CD4-positive, alpha-beta memory T cell (primary cell): ENCODE measurements around the gene TRRAP. TPM values are rescaled to one million over a fixed set of nuclear protein-coding genes. Genes with fewer than 3 reads are reported as not detected.

Experiments
- CTCF ChIA-PET: fragments of 350-600 bp; sonication (Branson Sonifier 250); formaldehyde crosslinking; loops from one replicate; lab custom pipeline; 2021; ENCODE audit warnings: inconsistent platforms; ENCODE audit not compliant: partially characterized antibody; lab: Charles Lee
- POLR2A ChIA-PET: fragments of 350-600 bp; sonication (Branson Sonifier 250); formaldehyde crosslinking; loops from one replicate; lab custom pipeline; 2021; ENCODE audit not compliant: partially characterized antibody; lab: Charles Lee
- DNase-seq, 5 donors: peaks; one replicate each; pipeline versions ENCODE4 v3.0.0 to v3.0.0-alpha.2; 2020 to 2022; ENCODE audit warnings: mixed read lengths in 1 of 5
- H3K27ac ChIP-seq: one replicate; pipeline ENCODE4 v1.7.0; 2013; ENCODE audit warnings: low read depth, low read length
- H3K27me3 ChIP-seq: 2 replicates; pipeline ENCODE4 v1.7.0; 2013; ENCODE audit warnings: mild to moderate bottlenecking, low read length, moderate library complexity; ENCODE audit not compliant: insufficient read depth
- H3K36me3 ChIP-seq: 2 replicates; pipeline ENCODE4 v1.7.0; 2013; ENCODE audit warnings: mild to moderate bottlenecking, low read length, moderate library complexity; ENCODE audit not compliant: insufficient read depth
- H3K4me1 ChIP-seq: 2 replicates; pipeline ENCODE4 v1.7.0; 2013; ENCODE audit warnings: mild to moderate bottlenecking, low read length, moderate library complexity; ENCODE audit not compliant: insufficient read depth
- H3K4me3 ChIP-seq, 2 donors: one replicate each; pipeline ENCODE4 v1.7.0; 2013; ENCODE audit warnings: low read length in 2 of 2, mild to moderate bottlenecking in 1 of 2
- H3K9me3 ChIP-seq, 2 donors: one replicate each; pipeline ENCODE4 v1.7.0; 2013; ENCODE audit warnings: low read length in 2 of 2, control low read depth in 1 of 2; ENCODE audit not compliant: control insufficient read depth in 1 of 2
- H3K27ac Mint-ChIP-seq, 7 donors: one replicate each; pipeline ENCODE4 v1.8.0; 2020 to 2021; ENCODE audit warnings: mixed read lengths in 7 of 7, mild to moderate bottlenecking in 6 of 7, inconsistent platforms in 3 of 7, moderate library complexity in 3 of 7
- H3K27me3 Mint-ChIP-seq, 2 donors: one replicate each; pipeline ENCODE4 v1.8.0; 2020 to 2021; ENCODE audit warnings: mixed read lengths in 2 of 2
- H3K36me3 Mint-ChIP-seq, 2 donors: one replicate each; pipeline ENCODE4 v1.8.0; 2020 to 2021; ENCODE audit warnings: mixed read lengths in 2 of 2, inconsistent platforms in 1 of 2, mild to moderate bottlenecking in 1 of 2
- H3K4me1 Mint-ChIP-seq, 4 donors: one replicate each; pipeline ENCODE4 v1.8.0; 2020 to 2021; ENCODE audit warnings: mixed read lengths in 4 of 4, mild to moderate bottlenecking in 1 of 4
- H3K4me3 Mint-ChIP-seq, 8 donors: one replicate each; pipeline ENCODE4 v1.8.0; 2020 to 2021; ENCODE audit warnings: mixed read lengths in 8 of 8, mild to moderate bottlenecking in 7 of 8, moderate library complexity in 6 of 8, inconsistent platforms in 3 of 8
- H3K9me3 Mint-ChIP-seq, 8 donors: one replicate each; pipeline ENCODE4 v1.8.0; 2020 to 2021; ENCODE audit warnings: mixed read lengths in 8 of 8, mild to moderate bottlenecking in 5 of 8, inconsistent platforms in 3 of 8, moderate library complexity in 1 of 8
- intact Hi-C: fragments of 100-400 bp; cut with micrococcal nuclease; formaldehyde crosslinking; loops from one replicate; pipeline ENCODE4 v1.15.1; 2023
- polyA plus RNA-seq, 2 donors: library from polyadenylated mRNA; unstranded; fragments of 300-500 nt; fragmentation: Illumina TruSeq; gene quantifications; one replicate each; pipeline ENCODE4 v1.2.3, GENCODE V29; 2021
- total RNA-seq, 2 experiments: library from RNA; stranded (reverse); gene quantifications; one replicate each; pipeline ENCODE4 v1.2.3, GENCODE V29; 2021

TRRAP gene
- total and polyA plus RNA-seq, 4 experiments from 2014 or later = 0.42 to 89.9 (median 46.0) TPM

- Mint-ChIP-seq H3K27me3 (peaks cover 0 to 2% of the 10 kb centered on the region in 2 donors), H3K36me3 (no peaks in the 10 kb centered on the region), H3K9me3 (no peaks in the 10 kb centered on the region), H3K4me3 (no peak overlapping the region), H3K27ac (no peak overlapping the region), H3K4me1 (peaks cover 0 to 8% (median 3%) of the 10 kb centered on the region in 4 donors)
- Histone ChIP-seq H3K36me3 (no peaks in the 10 kb centered on the region), H3K27ac (no peak overlapping the region), H3K4me1 (peaks cover 19% of the 10 kb centered on the region), H3K27me3 (no peaks in the 10 kb centered on the region), H3K4me3 (no peak overlapping the region), H3K9me3 (no peaks in the 10 kb centered on the region)
- DNase-seq = no peak
- CTCF ChIA-PET = interaction anchor here (1.3 kb wide), 1 partner anchor 12 kb away, joined by 4 read pairs; the partner anchor contains the start of gene TRRAP
- intact Hi-C loops = no loop called here
- POLR2A ChIA-PET = interaction anchor here (1.2 kb wide), 1 partner anchor 12 kb away, joined by 3 read pairs; the partner anchor contains the start of gene TRRAP
Measured at GRCh38 chr7:98866765-98867164, 11.6 kb upstream of the TRRAP start.

GRCh38 chr7:98868450-98868849, 9.9 kb upstream of the TRRAP start:
- POLR2A ChIA-PET = no interaction called here
- no peaks in the 10 kb centered on the region for H3K9me3 ChIP-seq
- H3K27ac ChIP-seq = no peak overlapping the region
- H3K27ac Mint-ChIP-seq = peak overlapping the region in 1 of 7 donors; percentile 2
- intact Hi-C loops = no loop called here
- peaks cover 19% of the 10 kb centered on the region for H3K4me1 ChIP-seq
- CTCF ChIA-PET = no interaction called here
- H3K27me3 ChIP-seq = no peaks in the 10 kb centered on the region
- no peak overlapping the region for H3K4me3 ChIP-seq
- no peaks in the 10 kb centered on the region for H3K36me3 Mint-ChIP-seq
- H3K4me3 Mint-ChIP-seq = peak overlapping the region in 3 of 8 donors; percentile 25 to 64 (median 57)
- no peaks in the 10 kb centered on the region for H3K9me3 Mint-ChIP-seq
- H3K27me3 Mint-ChIP-seq = peaks cover 2% of the 10 kb centered on the region in 2 donors
- H3K36me3 ChIP-seq = no peaks in the 10 kb centered on the region
- no peak for DNase-seq
- peaks cover 0 to 8% (median 2%) of the 10 kb centered on the region in 4 donors for H3K4me1 Mint-ChIP-seq

GRCh38 chr7:98869027-98869596, 9.2 kb upstream of the TRRAP start:
- CTCF ChIA-PET = no interaction called here
- H3K4me3 ChIP-seq = no peak overlapping the region
- no peaks in the 10 kb centered on the region for H3K9me3 ChIP-seq
- no peak overlapping the region for H3K27ac ChIP-seq
- Mint-ChIP-seq H3K36me3 (no peaks in the 10 kb centered on the region), H3K27ac (peak overlapping the region in 1 of 7 donors; percentile 29), H3K4me1 (peaks cover 0 to 8% (median 2%) of the 10 kb centered on the region in 4 donors), H3K4me3 (peak overlapping the region; percentile 36 to 66 (median 50)), H3K27me3 (peaks cover 2% of the 10 kb centered on the region in 2 donors), H3K9me3 (no peaks in the 10 kb centered on the region)
- H3K27me3 ChIP-seq = no peaks in the 10 kb centered on the region
- DNase-seq = peak in 1 of 5 donors; percentile 41
- peaks cover 19% of the 10 kb centered on the region for H3K4me1 ChIP-seq
- intact Hi-C loops = no loop called here
- POLR2A ChIA-PET = interaction anchor here (1.4 kb wide), 1 partner anchor 11 kb away, joined by 5 read pairs; no protein-coding TSS in a partner anchor
- no peaks in the 10 kb centered on the region for H3K36me3 ChIP-seq

- Mint-ChIP-seq H3K4me3 (peak within 1 kb of the TSS; percentile 72 to 80 (median 78)), H3K27me3 (peaks cover 2% of the 10 kb centered on the region in 2 donors), H3K36me3 (no peaks in the 10 kb centered on the region), H3K27ac (peak within 1 kb of the TSS in 2 of 7 donors; percentile 19 to 29), H3K4me1 (peaks cover 0 to 8% (median 2%) of the 10 kb centered on the region in 4 donors), H3K9me3 (no peaks in the 10 kb centered on the region)
- Histone ChIP-seq H3K27me3 (no peaks in the 10 kb centered on the region), H3K27ac (no peak within 1 kb of the TSS), H3K36me3 (no peaks in the 10 kb centered on the region), H3K4me3 (peak within 1 kb of the TSS in 1 of 2 donors; percentile 24), H3K9me3 (no peaks in the 10 kb centered on the region), H3K4me1 (peaks cover 19% of the 10 kb centered on the region)
- DNase-seq = no peak
- ChIA-PET CTCF (interaction anchor here (0.6 to 1.5 kb wide), 2 partner anchors 10 to 1746 kb away, joined by 3 to 6 read pairs; partner anchors contain the start of gene TRRAP), POLR2A (interaction anchor here (1.4 kb wide), 1 partner anchor 10 kb away, joined by 5 read pairs; no protein-coding TSS in a partner anchor)
- intact Hi-C loops = no loop called here
Measured at GRCh38 chr7:98869597-98870120, 8.7 kb upstream of the TRRAP start, which contains the start of gene TMEM130. Gene TMEM130 (minus strand): TSS chr7:98870014. CDS start chr7:98869861, 153 bp downstream.

- H3K9me3 Mint-ChIP-seq = no peaks in the 10 kb centered on the region
- peak overlapping the region in 1 of 7 donors; percentile 19 for H3K27ac Mint-ChIP-seq
- peaks cover 0 to 8% (median 2%) of the 10 kb centered on the region in 4 donors for H3K4me1 Mint-ChIP-seq
Measured at GRCh38 chr7:98870121-98870651, 8.1 kb upstream of the TRRAP start.

GRCh38 chr7:98870807-98871491, 7.4 kb upstream of the TRRAP start:
- intact Hi-C loops = no loop called here
- Histone ChIP-seq H3K36me3 (no peaks in the 10 kb centered on the region), H3K9me3 (no peaks in the 10 kb centered on the region), H3K4me1 (peaks cover 19% of the 10 kb centered on the region), H3K4me3 (no peak overlapping the region), H3K27ac (no peak overlapping the region), H3K27me3 (no peaks in the 10 kb centered on the region)
- Mint-ChIP-seq H3K9me3 (no peaks in the 10 kb centered on the region), H3K4me1 (peaks cover 0 to 8% (median 2%) of the 10 kb centered on the region in 4 donors), H3K27ac (no peak overlapping the region), H3K4me3 (peak overlapping the region; percentile 72 to 80 (median 78)), H3K36me3 (no peaks in the 10 kb centered on the region), H3K27me3 (peaks cover 2 to 5% of the 10 kb centered on the region in 2 donors)
- DNase-seq = no peak
- ChIA-PET CTCF (interaction anchor here (0.8 to 1.6 kb wide), 3 partner anchors 8 to 31 kb away, joined by 4 to 6 read pairs (median 5); partner anchors contain the start of gene TRRAP), POLR2A (interaction anchor here (1.4 kb wide), 1 partner anchor 9 kb away, joined by 5 read pairs; no protein-coding TSS in a partner anchor)

More at GRCh38 chr7:98870121-98870651, 8.1 kb upstream of the TRRAP start:
- no peak overlapping the region for H3K27ac ChIP-seq
- DNase-seq = peak; percentile 33 to 82 (median 39)
- CTCF ChIA-PET = interaction anchor here (0.6 to 1.5 kb wide), 2 partner anchors 9 to 1747 kb away, joined by 3 to 6 read pairs; partner anchors contain the start of gene TRRAP
- Mint-ChIP-seq H3K4me3 (peak overlapping the region; percentile 72 to 80 (median 78)), H3K36me3 (no peaks in the 10 kb centered on the region), H3K27me3 (peaks cover 2% of the 10 kb centered on the region in 2 donors)
- peak overlapping the region in 1 of 2 donors; percentile 24 for H3K4me3 ChIP-seq
- intact Hi-C loops = no loop called here
- H3K4me1 ChIP-seq = peaks cover 19% of the 10 kb centered on the region
- no peaks in the 10 kb centered on the region for H3K9me3 ChIP-seq
- POLR2A ChIA-PET = interaction anchor here (1.4 kb wide), 1 partner anchor 10 kb away, joined by 5 read pairs; no protein-coding TSS in a partner anchor
- no peaks in the 10 kb centered on the region for H3K36me3 ChIP-seq
- no peaks in the 10 kb centered on the region for H3K27me3 ChIP-seq
